ENCODE results near the gene CCSER1.

GRCh38 chr4:91319556-91320268 is 1192.5 kb downstream of the CCSER1 start:
- TF ChIP-seq, protein P1, sequence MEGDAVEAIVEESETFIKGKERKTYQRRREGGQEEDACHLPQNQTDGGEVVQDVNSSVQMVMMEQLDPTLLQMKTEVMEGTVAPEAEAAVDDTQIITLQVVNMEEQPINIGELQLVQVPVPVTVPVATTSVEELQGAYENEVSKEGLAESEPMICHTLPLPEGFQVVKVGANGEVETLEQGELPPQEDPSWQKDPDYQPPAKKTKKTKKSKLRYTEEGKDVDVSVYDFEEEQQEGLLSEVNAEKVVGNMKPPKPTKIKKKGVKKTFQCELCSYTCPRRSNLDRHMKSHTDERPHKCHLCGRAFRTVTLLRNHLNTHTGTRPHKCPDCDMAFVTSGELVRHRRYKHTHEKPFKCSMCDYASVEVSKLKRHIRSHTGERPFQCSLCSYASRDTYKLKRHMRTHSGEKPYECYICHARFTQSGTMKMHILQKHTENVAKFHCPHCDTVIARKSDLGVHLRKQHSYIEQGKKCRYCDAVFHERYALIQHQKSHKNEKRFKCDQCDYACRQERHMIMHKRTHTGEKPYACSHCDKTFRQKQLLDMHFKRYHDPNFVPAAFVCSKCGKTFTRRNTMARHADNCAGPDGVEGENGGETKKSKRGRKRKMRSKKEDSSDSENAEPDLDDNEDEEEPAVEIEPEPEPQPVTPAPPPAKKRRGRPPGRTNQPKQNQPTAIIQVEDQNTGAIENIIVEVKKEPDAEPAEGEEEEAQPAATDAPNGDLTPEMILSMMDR (conservative IDR thresholded peaks at IDR 0.05; ENCODE audit: low read length): no peak
- TF ChIP-seq EZH2phosphoT487 (IDR thresholded peaks at IDR 0.05; ENCODE audit: borderline replicate concordance, low read depth, low read length): no peak
